Immature natural killer cell (primary cell): ENCODE measurements around the gene ZPBP2. TPM values are rescaled to one million over a fixed set of nuclear protein-coding genes. Genes with fewer than 3 reads are reported as not detected.
"Not testable (repeated sequence)": the region's sequence is repeated elsewhere in the genome, so short reads cannot be mapped to it uniquely, and the experiment has no call there.

Experiments
- DNase-seq, 3 donors: peaks; one replicate each; pipeline ENCODE4 v3.0.0; 2022; ENCODE audit warnings: mixed read lengths in 1 of 3
- H3K27ac Mint-ChIP-seq, 6 donors: one replicate each; pipeline ENCODE4 v1.8.0; 2020; ENCODE audit warnings: mixed read lengths in 6 of 6, mild to moderate bottlenecking in 5 of 6, inconsistent platforms in 4 of 6, moderate library complexity in 3 of 6
- H3K27me3 Mint-ChIP-seq, 3 donors: one replicate each; pipeline ENCODE4 v1.8.0; 2020 to 2021; ENCODE audit warnings: low read depth in 3 of 3, mild to moderate bottlenecking in 3 of 3, mixed read lengths in 3 of 3, moderate library complexity in 3 of 3, inconsistent platforms in 1 of 3
- H3K36me3 Mint-ChIP-seq, 3 donors: one replicate each; pipeline ENCODE4 v1.8.0; 2020; ENCODE audit warnings: mixed read lengths in 3 of 3, inconsistent platforms in 2 of 3, mild to moderate bottlenecking in 2 of 3
- H3K4me1 Mint-ChIP-seq, 2 donors: one replicate each; pipeline ENCODE4 v1.8.0; 2020; ENCODE audit warnings: inconsistent platforms in 2 of 2, mild to moderate bottlenecking in 2 of 2, mixed read lengths in 2 of 2, moderate library complexity in 1 of 2
- H3K4me3 Mint-ChIP-seq, 5 donors: one replicate each; pipeline ENCODE4 v1.8.0; 2020; ENCODE audit warnings: mild to moderate bottlenecking in 5 of 5, mixed read lengths in 5 of 5, inconsistent platforms in 3 of 5, moderate library complexity in 3 of 5
- H3K9me3 Mint-ChIP-seq, 6 donors: one replicate each; pipeline ENCODE4 v1.8.0; 2020; ENCODE audit warnings: mild to moderate bottlenecking in 6 of 6, mixed read lengths in 6 of 6, inconsistent platforms in 4 of 6, moderate library complexity in 3 of 6
- polyA plus RNA-seq, 3 donors: library from polyadenylated mRNA; unstranded; fragments of 300-500 nt; fragmentation: Illumina TruSeq; gene quantifications; one replicate each; pipeline ENCODE4 v1.2.3, GENCODE V29; 2021

ZPBP2 gene
- polyA plus RNA-seq, 3 donors from 2014 or later = not detected

GRCh38 chr17:39863918-39864746 is 3.9 kb upstream of the ZPBP2 start, which contains the start of gene IKZF3:
TSS of gene IKZF3 (minus strand) at chr17:39864312. CDS start at chr17:39864126, 186 bp downstream.
- Mint-ChIP-seq H3K4me3 (peak within 1 kb of the TSS; percentile 90 to 98 (median 96)), H3K27ac (peak within 1 kb of the TSS; percentile 90 to 98 (median 96)), H3K36me3 (peaks cover 0 to 6% (median 6%) of the 10 kb centered on the region in 3 donors), H3K27me3 (peaks cover 0 to 8% (median 6%) of the 10 kb centered on the region in 3 donors), H3K9me3 (no peaks in the 10 kb centered on the region), H3K4me1 (peaks cover 54 to 86% of the 10 kb centered on the region in 2 donors)
- peak; percentile 81 to 86 (median 83) for DNase-seq

DNA sequence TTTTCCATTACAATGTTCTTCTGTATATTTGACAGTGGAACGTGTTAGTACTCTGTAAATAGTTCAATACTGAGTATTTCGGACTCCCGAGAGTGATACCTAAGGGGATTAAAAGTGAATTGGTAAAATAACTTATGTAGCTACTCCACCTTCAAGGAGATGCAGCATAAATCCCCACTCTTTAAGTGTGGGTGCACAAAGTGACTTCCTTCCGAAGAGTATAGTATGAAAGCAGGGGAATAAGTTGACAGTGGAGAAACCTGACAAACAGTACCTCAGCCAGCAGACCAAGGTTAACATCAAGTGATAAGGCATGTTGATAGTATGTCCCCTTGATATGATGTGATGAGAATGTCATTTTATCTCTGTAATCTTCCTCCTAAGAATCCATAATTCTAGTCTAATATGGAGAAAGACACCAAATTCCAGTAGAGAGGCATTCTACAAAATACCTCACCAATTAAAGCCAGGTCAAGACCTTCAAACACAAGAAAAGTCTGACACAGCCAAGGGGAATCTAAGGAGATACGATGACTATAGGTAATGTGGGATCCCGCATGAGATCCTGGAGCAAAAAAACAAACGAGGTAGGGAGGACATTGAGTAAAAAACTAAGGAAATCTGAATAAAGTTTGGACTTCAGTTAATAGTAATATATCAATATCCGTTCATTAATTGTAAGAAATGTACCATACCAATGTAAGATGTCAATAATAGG is 1.8 kb upstream of the ZPBP2 start:
- no peaks in the 10 kb centered on the region for H3K9me3 Mint-ChIP-seq
- peaks cover 0 to 6% (median 0%) of the 10 kb centered on the region in 3 donors for H3K36me3 Mint-ChIP-seq
- peak overlapping the region in 5 of 6 donors; percentile 14 to 98 (median 56) for H3K27ac Mint-ChIP-seq
- DNase-seq = no peak
- peak overlapping the region in 1 of 5 donors; percentile 57 for H3K4me3 Mint-ChIP-seq
- H3K27me3 Mint-ChIP-seq = peaks cover 0 to 8% (median 6%) of the 10 kb centered on the region in 3 donors
- peaks cover 36 to 67% of the 10 kb centered on the region in 2 donors for H3K4me1 Mint-ChIP-seq

GRCh38 chr17:39867084-39867879 is 720 bp upstream of the ZPBP2 start:
- Mint-ChIP-seq H3K9me3 (no peaks in the 10 kb centered on the region), H3K4me1 (peaks cover 29 to 56% of the 10 kb centered on the region in 2 donors), H3K4me3 (peak overlapping the region in 3 of 5 donors; percentile 41 to 83 (median 57)), H3K27me3 (peaks cover 0 to 8% (median 5%) of the 10 kb centered on the region in 3 donors), H3K36me3 (peaks cover 0 to 6% (median 0%) of the 10 kb centered on the region in 3 donors), H3K27ac (peak overlapping the region in 5 of 6 donors; percentile 2 to 95 (median 40))
- DNase-seq = peak in 1 of 3 donors; percentile 44

DNA sequence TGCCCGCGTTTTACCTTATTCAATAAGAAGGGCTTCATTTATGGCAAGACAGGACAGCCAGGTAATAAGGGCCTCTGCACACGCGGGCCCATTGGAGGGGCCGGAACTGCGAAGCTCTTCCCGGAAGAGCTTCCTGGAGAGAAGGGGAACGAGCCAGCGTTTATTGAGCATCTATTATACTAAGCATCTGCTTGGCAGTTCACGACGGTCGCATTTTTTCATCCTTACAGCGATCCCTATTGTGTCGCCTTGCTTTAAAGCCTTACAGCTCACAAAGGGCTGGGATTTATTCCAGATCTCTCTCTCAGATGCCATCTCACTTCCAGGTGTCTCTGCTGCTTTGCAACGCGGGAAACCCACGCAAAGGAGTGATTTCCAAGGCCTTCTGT is 546 bp downstream of the ZPBP2 start:
- H3K27ac Mint-ChIP-seq = peak overlapping the region in 3 of 6 donors; percentile 40 to 74 (median 57)
- H3K36me3 Mint-ChIP-seq = peaks cover 0 to 4% (median 0%) of the 10 kb centered on the region in 3 donors
- H3K4me1 Mint-ChIP-seq = peaks cover 22 to 44% of the 10 kb centered on the region in 2 donors
- DNase-seq = no peak
- H3K4me3 Mint-ChIP-seq = peak overlapping the region; percentile 13 to 65 (median 42)
- H3K27me3 Mint-ChIP-seq = peaks cover 0 to 7% (median 5%) of the 10 kb centered on the region in 3 donors
- no peaks in the 10 kb centered on the region for H3K9me3 Mint-ChIP-seq

DNA sequence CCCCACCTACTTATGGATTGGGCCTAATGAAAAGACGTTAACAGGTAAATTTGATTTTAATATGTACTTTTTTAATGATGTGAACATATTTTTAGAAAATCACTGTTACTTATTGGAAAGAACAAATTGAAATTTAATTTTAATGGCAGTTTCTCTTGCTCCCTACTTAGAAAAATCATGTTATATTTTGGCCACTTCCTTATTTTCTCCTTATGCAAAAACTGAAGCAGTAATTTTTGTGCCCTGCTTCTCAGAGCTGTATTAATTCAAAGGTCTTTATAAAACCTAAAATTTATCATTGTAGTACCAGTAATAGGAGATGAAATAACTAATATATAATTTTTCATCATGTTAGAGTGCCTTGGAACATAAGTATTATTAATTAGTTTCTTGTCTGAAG is 2.8 kb downstream of the ZPBP2 start:
- peaks cover 6 to 23% of the 10 kb centered on the region in 2 donors for H3K4me1 Mint-ChIP-seq
- H3K36me3 Mint-ChIP-seq = no peaks in the 10 kb centered on the region
- no peaks in the 10 kb centered on the region for H3K9me3 Mint-ChIP-seq
- no peak overlapping the region for H3K27ac Mint-ChIP-seq
- no peak overlapping the region for H3K4me3 Mint-ChIP-seq
- DNase-seq = no peak
- peaks cover 0 to 2% (median 2%) of the 10 kb centered on the region in 3 donors for H3K27me3 Mint-ChIP-seq

- Mint-ChIP-seq H3K4me1 (peaks cover 4 to 18% of the 10 kb centered on the region in 2 donors), H3K4me3 (no peak overlapping the region), H3K9me3 (no peaks in the 10 kb centered on the region), H3K27ac (no peak overlapping the region), H3K36me3 (no peaks in the 10 kb centered on the region), H3K27me3 (peaks cover 0 to 2% (median 2%) of the 10 kb centered on the region in 3 donors)
- no peak for DNase-seq
Observed at GRCh38 chr17:39871801-39872200, 3.8 kb downstream of the ZPBP2 start.

DNA sequence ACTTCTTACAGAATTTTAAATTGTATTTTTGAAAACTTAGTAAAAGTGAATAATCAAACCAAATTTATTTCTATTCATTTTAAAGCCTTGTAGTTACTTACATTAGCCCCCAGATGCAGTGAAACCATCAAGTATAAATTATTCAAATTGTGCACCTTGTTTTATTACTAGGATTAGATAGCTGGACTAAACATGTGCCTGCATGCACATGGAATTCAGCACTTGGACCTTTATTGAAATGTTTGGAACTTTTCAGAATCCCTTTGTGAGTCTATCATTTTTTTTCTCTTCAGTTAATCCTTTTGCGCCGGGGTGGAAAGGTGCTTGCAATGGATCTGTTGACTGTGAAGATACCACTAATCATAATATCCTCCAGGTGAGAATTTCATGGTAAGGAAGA is 4.7 kb downstream of the ZPBP2 start:
- Mint-ChIP-seq H3K4me1 (peaks cover 0 to 9% of the 10 kb centered on the region in 2 donors), H3K36me3 (no peaks in the 10 kb centered on the region), H3K4me3 (no peak overlapping the region), H3K27ac (no peak overlapping the region), H3K27me3 (peaks cover 0 to 3% (median 2%) of the 10 kb centered on the region in 3 donors), H3K9me3 (no peaks in the 10 kb centered on the region)
- no peak for DNase-seq

DNA sequence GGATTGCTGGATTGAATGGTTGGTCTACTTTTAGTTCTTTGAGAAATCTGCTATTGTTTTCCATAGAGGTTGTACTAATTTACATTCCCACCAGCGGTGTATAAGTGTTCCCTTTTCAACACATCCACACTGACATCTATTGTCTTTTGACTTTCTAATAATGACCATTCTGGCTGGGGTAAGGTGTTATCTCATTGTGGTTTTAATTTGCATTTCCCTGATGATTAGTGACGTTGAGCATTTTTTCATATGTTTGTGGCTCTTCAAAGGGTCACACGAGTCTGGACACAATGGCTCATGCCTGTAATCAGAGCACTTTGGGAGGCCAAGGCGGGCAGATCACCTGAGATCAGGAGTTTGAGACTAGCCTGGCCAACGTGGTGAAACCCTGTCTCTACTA is 18.1 kb downstream of the ZPBP2 start:
- DNase-seq, H3K4me1 Mint-ChIP-seq, H3K4me3 Mint-ChIP-seq, H3K9me3 Mint-ChIP-seq, H3K36me3 Mint-ChIP-seq, H3K27me3 Mint-ChIP-seq, H3K27ac Mint-ChIP-seq: not testable (repeated sequence)

- H3K4me3 Mint-ChIP-seq = no peak overlapping the region
- no peaks in the 10 kb centered on the region for H3K9me3 Mint-ChIP-seq
- H3K4me1 Mint-ChIP-seq = peaks cover 0 to 5% of the 10 kb centered on the region in 2 donors
- peaks cover 0 to 4% (median 3%) of the 10 kb centered on the region in 3 donors for H3K36me3 Mint-ChIP-seq
- no peak overlapping the region for H3K27ac Mint-ChIP-seq
- no peak for DNase-seq
- H3K27me3 Mint-ChIP-seq = peaks cover 0 to 6% (median 0%) of the 10 kb centered on the region in 3 donors
Observed at GRCh38 chr17:39887078-39887477, 19.1 kb downstream of the ZPBP2 start.

DNA sequence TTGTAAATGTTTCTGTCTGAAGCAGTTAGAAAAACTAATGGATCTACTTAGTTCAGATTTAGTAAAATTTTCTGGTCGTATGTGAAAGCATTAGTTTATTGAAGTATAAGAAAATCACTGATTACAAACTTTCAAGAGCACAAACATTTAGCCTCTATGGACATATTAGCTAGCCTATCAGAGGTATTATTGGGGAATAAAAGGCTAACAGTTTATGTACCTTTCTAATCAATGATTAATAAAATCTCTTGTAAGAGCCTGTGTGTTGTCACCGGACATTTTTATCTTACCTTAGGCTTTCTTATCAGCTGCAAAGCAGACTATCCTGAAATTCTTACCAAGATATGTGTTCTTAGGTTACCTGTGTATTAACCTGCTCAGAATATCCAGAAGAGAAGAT is 21.2 kb downstream of the ZPBP2 start:
- Mint-ChIP-seq H3K4me1 (peaks cover 0 to 5% of the 10 kb centered on the region in 2 donors), H3K27me3 (peaks cover 0 to 6% (median 2%) of the 10 kb centered on the region in 3 donors), H3K27ac (no peak overlapping the region), H3K36me3 (peaks cover 0 to 4% (median 3%) of the 10 kb centered on the region in 3 donors), H3K4me3 (no peak overlapping the region), H3K9me3 (no peaks in the 10 kb centered on the region)
- no peak for DNase-seq

- peaks cover 0 to 5% of the 10 kb centered on the region in 2 donors for H3K4me1 Mint-ChIP-seq
- no peak overlapping the region for H3K4me3 Mint-ChIP-seq
- no peak for DNase-seq
- H3K27ac Mint-ChIP-seq = peak overlapping the region in 4 of 6 donors; percentile 4 to 53 (median 18)
- no peaks in the 10 kb centered on the region for H3K9me3 Mint-ChIP-seq
- H3K27me3 Mint-ChIP-seq = peaks cover 0 to 5% (median 2%) of the 10 kb centered on the region in 3 donors
- peaks cover 0 to 4% (median 3%) of the 10 kb centered on the region in 3 donors for H3K36me3 Mint-ChIP-seq
Observed at GRCh38 chr17:39894681-39895376, 26.8 kb downstream of the ZPBP2 start.

DNA sequence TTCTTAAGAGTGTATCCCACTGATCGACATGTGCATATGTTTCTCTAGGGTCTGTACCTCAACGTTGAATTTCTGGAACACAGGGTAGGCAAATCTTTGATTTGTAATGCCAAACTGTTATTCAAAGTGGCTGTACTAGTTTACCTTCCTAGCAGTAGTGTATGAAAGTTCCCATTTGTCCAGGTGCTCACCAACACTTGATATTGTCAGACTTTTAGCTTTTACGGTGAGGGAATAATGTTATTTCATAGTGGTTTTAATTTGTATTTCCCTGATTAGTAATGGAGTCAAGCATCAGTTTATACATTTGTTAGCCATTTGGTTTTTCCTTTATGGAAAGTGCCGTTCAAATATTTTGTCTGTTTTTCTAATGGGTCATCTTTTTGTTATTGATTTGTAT is 30.1 kb downstream of the ZPBP2 start:
- H3K27ac Mint-ChIP-seq = no peak overlapping the region

More for the DNA sequence above, 30.1 kb downstream of the ZPBP2 start:
- H3K9me3 Mint-ChIP-seq = no peaks in the 10 kb centered on the region
- H3K36me3 Mint-ChIP-seq = peaks cover 0 to 11% (median 4%) of the 10 kb centered on the region in 3 donors
- no peak for DNase-seq
- peaks cover 0 to 5% (median 0%) of the 10 kb centered on the region in 3 donors for H3K27me3 Mint-ChIP-seq
- peaks cover 3 to 5% of the 10 kb centered on the region in 2 donors for H3K4me1 Mint-ChIP-seq
- H3K4me3 Mint-ChIP-seq = no peak overlapping the region
